HG03280 (cell line): ENCODE measurements around the gene SPRR4.
A peak's percentile ranks its signal among the peaks of the same experiment; 100 is the strongest.

Experiments
- ATAC-seq: cut with Tn5 transposase; IDR thresholded peaks from one replicate; pipeline ENCODE4 v1.9.1; 2021; ENCODE audit warnings: mild to moderate bottlenecking, moderate library complexity; ENCODE audit not compliant: unreplicated experiment

The SPRR4 gene

DNA sequence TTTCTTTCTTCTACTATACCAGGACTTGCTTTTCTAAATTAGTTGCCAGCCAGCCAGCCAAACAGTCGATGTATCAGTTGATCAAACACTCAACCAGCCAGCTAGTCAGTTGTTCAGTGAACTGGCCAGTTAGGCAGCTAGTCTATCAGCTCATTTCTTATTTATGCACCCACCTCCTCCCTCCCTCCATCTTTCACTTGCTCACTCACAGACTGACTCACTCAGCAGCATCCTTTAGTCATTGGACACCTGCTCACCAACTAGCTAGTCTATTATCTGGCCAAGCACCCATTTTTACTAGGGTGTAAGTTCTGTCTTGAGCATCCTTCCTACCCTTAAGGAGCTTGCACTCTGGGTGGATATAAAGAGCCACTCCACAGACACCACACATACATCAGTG, 5.9 kb upstream of the SPRR4 start:
- no peak for ATAC-seq

DNA sequence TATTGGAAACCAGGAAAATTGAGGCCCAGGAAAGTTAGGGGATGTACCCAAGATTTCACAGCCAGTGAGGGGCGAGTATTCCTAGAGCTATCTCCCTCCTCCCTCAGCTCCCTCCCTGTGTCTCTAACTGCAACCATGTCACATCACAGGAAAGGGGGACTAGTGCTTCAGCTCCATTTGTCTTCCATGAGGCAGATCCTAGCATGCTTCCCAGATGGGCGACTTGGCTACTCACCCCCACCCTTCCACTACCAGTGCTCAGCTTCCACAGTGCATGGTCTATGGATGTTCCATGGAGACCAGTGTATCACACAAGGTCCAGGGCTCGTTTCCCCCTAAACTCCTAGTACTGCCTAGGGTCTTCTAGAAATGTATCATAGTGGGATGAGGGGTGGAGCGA, 4.6 kb upstream of the SPRR4 start:
- ATAC-seq, result no peak

DNA sequence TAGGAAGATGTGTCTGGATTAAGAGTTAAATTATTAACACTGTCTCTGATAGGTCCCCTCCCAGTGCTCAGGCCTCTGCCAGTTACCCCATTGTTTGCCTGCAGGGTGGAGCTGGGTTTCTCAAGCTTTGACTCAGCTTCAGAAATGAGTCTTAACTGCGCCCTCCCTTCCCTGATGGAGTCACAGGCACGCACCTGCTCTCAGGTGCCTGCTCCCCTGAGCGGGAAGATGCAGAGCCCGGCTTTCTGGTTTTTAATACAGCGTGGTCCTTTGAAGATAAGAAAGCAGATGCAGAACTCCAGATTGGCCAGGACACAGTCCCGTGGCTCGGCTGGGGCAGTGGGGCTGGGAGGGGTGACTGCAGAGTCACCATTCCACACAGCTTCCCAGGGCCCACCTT, 3.2 kb upstream of the SPRR4 start:
- ATAC-seq, result no peak

DNA sequence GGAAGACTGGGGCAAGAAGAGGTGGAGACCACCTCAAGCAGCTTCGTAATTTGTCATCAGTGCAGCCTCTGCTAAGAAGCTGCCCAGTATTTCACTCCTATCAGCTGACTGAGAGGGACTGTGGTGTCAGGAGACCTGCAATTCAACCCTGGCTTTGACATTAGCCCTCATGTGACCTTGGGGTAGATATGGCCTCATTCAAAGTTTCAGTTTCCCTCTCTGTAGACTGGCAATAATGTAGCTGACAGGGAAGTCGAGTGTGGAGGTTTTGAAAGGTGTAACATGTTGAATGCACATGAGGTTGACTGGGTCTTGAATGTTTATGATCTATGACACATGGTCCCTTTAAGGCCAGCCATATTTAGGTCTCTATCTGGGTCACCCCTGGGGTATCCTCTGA, 2.2 kb upstream of the SPRR4 start:
- peak; percentile 80 for ATAC-seq

DNA sequence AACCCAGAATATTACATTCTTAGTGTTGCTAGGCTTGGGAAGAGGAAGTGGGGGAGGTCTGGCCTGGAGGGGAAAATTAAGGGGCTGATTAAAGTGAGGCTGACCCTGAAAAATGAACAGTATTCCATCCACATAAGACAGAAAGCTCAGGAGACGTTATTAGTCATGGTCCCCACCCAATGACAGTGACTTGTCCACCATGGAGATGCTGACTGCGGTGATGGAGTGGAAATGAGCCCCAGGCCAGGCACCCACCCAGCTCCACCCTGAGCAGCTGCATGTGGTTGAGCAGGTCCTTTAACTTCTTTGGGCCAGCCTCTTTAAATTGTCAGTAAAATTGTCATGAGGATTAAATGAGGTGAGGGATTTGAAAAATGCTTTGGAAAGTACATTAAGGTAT, 1.4 kb upstream of the SPRR4 start:
- no peak for ATAC-seq

DNA sequence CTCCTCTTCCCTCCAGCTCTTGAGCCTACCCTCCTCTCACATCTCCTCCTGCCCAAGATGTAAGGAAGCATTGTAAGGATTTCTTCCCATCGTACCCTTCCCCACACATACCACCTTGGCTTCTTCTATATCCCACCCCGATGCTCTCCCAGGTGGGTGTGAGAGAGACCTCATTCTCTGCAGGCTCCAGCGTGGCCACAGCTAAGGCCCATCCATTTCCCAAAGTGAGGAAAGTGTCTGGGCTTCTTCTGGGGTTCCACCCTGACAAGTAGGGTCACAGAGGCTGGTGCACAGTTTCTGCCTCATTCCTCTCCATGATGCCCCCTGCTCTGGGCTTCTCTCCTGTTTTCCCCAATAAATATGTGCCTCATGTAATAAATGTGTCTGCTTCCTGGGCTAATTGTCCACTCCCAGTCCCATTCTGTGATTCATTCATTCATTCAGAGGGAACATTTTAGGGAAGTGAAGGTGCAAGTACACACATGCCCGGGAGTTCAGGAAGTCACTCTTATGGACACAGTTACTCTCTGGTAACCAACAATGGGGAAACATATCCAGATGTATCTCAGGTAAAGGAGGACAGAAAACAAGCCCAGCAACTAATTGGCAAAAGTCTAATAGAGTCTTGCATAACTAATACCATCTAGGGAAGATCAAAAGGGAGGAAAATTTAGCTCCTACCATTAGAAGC, 1.9 kb downstream of the SPRR4 start:
- no peak for ATAC-seq

DNA sequence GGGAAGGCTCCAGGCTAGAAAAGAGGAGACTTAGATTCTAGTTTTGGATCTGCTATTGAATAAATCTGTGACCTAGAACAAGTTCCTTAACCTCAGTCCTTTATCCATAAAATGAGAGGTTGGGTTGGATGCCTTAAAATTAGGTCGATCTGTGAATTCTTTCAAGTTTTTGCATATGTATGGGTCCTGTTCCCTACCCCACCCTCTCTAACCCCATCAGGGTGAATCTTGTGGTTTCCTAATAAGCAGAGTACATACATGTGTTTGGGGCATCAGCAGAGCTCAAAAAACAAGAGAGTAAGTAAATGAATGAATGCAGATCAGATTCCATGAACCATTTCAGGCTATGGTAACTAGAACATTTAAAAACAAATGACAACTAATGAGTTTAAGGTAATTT, 6.2 kb downstream of the SPRR4 start:
- no peak for ATAC-seq

DNA sequence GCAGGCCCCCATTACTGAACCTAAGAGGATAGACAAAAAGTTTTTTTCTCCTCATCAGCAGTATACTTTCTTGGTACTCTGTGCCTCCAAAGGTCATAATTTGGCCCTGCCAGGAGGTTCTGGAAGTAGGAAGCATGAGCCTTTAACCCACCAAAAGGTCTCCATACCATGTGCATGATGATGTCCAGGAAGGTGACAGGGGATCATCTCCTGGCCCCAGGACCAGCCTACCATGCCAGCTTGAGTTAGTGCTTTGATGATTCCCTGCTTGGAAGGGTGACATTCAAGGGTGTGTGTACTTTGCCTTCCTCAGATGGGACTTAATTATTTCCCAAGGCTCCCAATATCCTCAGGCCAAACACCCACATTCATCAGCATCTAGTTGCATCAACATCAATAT, 7.2 kb downstream of the SPRR4 start:
- no peak for ATAC-seq

DNA sequence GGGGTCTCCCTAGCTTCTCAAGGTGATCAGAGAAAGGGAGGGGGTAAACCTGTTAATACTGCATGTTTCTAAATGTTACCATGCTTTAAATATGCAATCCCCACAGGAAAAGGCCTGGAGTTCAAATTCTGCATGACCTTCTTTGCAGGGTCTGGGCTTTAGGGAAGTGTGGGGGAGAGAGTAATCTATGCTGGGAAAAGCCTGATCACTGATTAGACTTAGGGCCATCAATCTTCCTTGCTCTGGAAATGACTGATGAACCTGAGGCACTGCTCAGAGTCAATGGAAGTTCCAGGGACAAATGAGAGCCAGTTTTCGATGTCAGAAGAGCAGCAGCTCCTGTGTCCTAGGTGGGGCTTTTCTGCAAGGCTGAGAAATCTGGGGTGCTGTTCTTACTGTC, 10.2 kb downstream of the SPRR4 start:
- no peak for ATAC-seq

DNA sequence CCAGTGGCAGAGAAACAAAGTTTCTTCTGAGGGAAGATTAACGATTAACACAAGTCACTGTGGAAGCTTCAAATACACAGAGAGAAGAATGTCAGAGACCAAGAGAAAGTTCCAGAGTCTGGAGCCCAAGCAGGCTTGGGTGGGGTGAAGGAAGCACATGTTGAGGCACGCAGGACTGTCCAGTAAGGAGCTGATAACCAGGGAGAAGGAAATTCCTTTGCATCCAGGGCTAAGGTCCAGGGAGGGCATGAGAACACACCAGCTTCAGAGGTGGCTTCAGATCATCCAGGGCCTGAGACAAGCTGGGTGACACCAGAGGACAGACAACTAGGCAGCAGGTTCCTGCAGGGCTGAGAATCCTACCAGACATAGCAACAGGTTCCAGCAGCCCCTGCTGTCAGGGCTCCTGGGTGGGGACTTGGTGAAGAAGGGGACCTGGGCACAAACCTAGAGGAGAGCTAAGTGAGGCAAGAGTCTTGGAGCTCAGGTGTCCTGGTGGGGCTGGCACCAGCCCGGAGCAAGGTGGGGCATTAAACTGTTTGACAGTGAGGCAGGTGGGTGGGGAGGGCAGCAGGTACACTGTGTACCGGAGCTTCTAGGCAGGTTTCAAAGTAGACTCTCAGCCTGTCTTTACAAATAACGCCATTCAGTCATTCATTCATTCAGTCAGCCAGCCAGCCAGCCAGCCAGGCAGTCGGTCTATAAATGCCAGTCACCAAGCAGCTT, 10.9 kb downstream of the SPRR4 start:
- ATAC-seq, result no peak

DNA sequence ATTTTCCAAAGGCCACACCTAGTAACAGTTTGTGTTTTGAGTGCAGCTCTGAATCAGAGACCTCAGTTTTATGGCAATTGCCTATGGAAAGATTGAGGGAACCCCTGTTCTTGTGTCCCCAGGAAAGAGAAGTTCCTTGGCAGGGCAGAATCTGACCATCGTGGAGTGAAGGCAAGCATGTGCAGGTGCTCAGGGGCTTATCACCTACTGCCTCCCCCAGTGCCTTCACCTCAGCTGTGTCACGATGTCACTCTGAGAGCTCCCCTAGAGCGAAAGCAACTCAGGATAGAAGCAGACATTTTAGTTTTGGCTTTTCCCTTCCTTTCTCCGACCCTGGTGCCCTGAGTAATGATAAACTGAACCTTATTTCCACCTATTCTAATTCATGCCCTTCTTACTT, 11.6 kb downstream of the SPRR4 start:
- no peak for ATAC-seq

DNA sequence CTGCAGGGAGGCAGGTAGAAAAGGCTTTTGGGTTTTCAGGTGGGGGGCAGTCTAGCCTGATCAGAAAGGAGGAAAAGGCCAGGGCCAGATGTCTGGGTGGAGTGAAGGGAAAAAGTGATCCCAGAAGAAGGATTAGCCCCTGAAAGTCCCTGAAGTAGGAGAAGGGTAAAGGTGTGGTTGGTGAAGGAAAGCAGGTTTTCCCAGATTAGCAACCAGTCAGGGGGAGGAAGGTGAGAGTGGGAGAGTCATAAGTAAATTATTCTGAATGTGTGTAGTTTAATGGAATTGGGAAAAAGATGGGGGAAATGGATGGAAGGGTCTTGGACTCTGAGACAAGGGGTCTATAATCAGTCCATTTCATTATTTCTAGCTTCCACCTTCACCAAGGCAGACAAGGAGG, 12.8 kb downstream of the SPRR4 start:
- no peak for ATAC-seq

DNA sequence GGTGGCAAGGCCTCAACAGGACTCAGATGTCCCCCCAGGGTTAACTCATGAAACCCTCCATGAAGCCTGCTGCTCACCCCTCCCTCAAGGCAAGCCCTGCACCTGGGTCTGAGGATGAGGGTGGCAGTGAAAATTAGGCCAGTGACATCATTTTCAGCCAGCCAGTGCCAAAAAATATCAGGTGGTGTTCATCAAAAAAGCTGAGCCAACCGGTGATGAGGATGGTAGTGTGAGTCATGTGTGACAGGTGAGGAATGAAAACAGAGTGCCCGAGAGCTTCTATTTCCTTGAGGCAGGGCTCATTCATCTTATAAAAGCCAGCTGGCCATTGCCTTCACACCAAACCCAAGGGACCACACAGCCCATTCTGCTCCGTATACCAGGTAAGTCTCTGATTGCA, 13.3 kb downstream of the SPRR4 start, which contains the start of gene SPRR1A:
SPRR1A (plus strand) TSS at position 339 of the 400 bp plus-strand sequence. CDS start 1,150 bp downstream, outside the sequence.
- ATAC-seq, result no peak

DNA sequence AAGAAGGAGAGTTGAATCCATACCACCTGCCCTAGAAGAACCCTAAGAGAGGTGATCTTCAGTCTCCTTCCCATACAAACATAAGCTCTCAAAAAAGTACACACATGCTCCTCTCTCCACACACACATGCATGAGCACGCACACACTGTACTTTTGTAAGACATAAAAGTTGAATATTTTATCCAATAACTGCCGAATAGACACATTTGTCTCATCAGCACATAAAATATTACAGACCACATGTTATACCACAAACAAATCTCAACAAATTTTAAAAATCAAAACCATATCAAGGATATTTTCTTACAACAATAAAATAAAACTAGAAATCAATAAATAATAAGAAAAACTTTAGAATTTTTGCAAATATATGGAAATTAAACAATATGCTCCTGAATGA, 16.1 kb downstream of the SPRR4 start:
- ATAC-seq, result no peak

DNA sequence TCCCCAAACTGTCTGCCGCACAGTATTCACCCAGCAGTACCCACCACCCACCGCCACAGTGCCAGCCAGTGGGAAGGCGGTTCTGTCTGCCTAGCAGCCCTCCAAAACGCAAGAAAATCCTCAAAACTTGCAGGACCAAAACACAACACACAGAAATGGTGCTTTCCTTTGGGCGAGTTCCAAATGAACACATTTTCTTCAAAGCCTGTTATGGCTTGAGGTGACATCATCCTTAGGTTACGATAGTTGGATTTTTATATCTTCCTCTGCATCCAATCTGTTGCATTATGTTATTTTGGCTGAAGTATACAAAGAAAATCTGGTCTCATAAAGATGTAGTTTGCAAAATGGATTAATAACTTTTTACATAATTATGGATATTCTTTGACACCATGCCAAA, 22.7 kb downstream of the SPRR4 start:
- no peak for ATAC-seq

DNA sequence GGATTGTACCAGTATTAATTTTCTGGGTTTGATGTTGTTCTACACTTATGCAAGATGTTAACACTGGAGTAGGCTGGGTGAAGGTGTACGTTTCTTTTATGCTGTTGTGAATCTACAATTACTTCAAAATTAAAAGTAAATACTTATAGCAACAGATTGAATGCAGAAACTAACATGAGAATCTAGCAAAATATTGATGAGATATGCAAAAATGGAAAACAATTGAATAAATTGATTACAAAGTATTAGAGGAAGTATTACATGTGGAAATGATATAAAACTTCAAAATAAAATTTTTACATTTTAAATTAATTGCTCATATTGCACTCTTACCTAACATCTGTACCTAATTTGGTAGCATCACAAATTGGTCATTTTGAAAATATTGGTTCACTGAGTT, 25.4 kb downstream of the SPRR4 start:
- ATAC-seq, result no peak

DNA sequence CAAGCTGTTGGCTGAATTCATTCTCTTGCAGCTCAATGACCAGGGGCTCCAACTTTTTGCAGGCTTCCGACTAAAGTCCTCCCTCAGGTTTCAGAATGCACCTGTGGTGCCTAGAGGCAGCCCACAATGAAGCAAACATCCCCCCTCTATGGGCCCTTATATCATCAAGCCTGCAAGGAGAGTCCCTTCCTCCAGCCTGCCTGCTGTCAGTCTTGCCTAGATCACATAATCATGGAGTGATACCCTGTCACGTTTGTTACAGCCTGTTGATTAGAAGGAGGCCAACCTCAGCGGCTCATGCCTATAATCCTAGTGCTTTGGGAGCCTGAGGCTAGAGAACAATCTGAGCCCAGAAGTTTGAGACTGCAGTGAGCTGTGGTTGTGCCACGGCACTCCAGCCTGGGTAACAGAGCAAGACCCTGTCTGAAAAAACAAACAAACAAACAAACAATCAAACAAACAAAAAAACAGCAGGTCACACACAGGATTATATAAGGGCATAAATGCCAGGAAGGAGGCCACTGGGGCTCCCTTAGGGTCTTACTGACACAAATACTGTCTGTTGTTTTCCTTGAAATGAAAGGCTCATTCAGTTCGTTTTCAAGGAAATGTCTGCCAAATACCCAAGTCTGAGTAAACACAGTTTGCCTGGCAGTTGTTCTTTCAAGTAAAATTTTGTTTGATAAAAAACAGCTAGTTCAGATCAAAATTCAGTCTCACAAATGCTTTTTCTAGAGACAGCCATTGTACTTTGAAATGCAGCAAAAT, 26.4 kb downstream of the SPRR4 start:
- ATAC-seq, result no peak

DNA sequence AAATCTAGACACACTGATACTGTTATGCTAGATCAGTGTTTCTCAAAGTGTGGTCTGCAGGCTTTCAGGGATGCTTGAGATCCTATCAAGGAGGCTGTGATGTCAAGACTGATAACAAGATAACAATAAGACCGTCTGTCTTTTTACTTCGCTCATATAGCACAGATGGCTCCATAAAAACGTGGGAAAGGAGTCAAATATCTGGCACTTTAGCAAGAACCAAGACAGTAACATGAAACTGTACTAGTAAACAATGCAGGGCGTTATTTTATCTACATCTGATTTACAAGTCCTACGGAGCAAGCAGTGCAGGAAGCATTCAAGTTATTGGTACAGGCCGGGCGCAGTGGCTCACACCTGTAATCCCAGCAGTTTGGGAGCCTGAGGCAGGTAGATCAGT, 27.5 kb downstream of the SPRR4 start:
- ATAC-seq, result no peak

DNA sequence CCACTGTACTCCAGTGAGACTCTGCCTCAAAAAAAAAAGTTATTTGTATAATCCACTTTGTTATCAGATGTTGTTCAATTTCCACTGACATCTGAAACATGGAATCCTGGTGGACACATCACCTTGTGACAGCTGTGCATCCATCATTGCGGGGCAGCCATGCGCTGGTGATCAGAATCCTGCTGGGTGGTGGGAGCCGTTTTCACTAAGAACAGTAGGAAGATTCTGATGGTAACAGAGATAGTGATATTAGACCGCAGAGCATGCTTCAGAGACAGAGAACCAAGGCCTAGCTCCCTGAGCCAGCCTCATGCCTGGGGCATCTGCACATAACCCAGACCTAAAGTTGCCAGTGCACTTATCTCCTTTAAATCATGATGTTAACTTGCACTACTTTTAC, 28.0 kb downstream of the SPRR4 start:
- ATAC-seq, result no peak

DNA sequence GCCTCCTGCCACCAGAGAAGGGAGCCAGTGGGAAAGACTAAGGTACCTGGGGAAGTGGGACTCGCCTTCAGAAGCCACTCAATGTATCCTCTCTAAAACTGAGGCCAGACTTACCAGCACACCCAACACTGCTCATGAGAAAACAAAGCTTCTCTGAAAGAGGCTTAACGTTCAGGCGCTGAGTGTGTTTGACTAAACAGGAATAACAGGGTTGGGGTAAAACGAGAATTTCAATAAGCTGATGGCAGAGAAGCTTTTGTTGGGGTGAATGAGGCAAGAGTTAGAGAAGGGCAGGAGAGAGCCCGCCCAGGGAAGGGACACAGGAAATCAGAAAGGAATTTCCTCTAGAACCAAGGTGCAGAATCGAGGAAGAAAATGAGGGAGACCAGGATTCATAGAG, 29.4 kb downstream of the SPRR4 start:
- ATAC-seq, result no peak

DNA sequence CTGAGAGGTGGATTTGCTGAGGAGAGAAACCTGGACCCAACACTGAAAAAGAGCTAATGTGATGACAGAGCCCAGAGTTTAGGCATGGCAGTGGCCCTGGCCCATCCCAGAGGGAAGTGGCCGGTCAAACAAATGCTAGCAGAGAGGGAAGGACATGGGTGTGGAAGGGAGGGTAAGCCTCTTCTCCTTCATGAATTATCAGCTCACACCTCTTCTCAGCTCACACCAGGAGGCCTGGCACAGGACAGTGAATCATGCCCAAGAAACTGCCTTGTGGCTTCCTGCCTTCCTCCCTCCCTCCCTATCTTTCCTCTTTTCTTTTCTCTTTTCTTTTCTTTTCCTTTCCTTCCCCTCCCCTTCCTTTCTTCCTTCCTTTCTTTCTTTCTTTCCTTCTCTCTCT, 29.8 kb downstream of the SPRR4 start:
- ATAC-seq, result no peak

DNA sequence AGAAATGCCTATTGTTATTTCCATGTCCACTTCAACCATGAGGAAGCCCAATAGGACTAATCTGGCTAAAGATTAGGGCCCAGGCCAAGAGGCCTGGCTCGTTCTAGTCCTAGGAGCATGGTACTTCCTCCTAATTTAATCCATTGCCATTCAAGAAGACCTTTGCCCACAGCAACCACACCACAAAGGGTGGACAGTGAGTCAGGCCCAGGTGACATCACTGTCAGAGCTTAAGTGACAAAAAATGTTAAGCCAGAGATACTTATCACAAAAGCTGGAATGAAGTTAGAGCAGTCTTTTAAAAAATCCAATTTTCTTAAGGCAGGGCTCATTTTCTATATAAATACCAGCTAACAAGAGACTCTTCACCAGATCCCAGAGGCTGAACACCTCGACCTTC, 30.9 kb downstream of the SPRR4 start, which contains the start of gene SPRR3:
SPRR3 (plus strand) TSS at position 368 of the 400 bp plus-strand sequence. CDS start 1,272 bp downstream, outside the sequence.
- no peak for ATAC-seq
